ENCODE measurements around the gene CACTIN.

Gene CACTIN

DNA sequence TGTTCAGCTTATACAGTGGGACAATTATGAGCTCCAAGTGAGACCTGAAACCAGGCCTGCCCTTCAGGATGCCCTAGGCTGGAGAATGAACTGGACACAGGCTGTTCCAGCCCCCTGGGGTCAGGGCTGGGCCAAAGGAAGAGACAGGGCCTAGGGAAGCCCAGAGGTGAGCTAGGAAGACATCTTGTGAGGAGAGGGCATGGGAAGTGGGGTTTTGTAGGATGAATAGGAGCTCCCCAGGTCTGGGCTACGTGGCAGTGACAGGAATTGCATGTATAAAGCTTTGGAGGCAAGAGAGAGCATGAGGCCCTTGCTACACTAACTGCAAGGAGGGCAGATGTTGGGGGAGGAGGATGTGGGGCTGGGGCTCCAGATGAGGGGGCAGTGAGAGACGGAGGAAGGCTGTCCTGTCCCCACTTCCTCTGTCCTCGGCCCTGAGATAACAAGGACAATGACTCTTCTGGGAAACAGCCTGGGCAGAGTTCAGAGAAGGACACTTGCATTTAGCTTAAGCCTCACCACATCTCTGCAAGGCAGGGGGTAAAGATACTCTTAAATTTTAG lies 18.4 kb downstream of the CACTIN start:
- DNase-seq, result no peak

DNA sequence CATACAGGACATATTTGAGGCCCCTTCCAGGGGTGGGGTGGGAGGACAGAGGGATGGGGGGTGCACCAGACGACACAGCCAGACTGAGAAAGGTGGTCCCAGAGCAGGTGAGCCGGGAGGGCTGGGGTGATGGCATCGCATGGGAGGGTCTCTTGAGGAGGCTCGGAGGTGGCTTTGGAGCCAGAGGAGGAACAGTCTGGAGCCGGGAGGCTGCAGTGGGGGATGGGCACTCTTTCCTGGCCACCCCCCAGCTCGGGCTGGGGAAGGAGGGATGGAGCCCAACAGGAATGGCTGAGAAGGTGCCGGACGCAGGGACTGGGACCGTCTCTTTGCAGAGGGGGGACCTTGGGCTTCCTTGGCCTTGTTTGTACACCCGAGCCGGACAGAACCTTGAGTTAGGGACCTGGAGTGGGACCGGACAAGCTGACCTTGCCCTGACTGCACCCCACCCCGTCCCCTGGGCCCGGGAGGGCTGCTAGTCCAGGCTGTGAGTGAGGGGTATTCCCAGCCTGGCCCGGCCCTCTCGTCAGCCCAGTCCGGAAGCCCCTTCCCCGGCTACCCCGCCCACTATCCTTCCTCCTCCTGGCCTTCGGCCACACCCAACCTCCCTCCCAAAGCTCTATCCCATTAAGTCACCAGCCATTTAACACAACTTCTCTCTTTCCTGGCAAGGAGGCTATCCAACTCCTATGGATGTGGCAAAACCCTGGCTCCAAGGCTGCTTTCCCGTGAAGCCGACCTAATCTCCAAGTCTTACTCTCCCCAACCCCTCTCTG lies 19.1 kb downstream of the CACTIN start:
- DNase-seq, result peak; percentile 62

DNA sequence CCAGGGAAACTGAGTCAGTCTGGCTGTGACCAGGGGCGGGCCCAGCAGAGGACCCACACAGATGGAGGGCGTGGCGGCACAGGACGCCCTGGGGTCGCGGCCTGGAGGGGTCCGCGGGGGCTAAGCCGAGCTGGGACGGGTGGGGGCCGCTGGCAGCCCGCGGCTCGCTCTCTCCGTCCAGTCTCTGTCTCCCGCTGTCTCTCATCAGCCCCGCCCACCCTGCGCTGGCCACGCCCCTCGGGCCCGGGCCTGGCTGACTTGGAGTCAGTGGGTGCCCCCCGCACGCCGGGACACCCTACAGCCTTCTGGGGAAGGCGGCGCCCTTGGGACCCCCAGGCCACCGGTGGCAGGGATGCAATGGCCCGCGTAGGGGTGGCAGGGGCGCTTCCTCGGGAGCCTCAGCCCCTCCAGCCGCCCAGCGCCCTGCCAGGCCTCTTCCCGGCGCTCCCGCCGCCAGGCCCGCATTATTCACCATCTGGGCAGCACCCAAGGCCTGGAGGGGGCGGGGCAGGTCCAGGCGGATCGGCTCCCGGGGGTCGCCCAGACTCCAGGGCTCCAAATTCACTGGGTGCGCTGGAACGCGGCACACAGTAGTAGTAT lies 19.8 kb downstream of the CACTIN start, which contains the start of gene TBXA2R:
TBXA2R (minus strand) TSS at position 186 of the 600 bp plus-strand sequence. CDS start 6,241 bp downstream, outside the sequence.
- peak; percentile 69 for DNase-seq

DNA sequence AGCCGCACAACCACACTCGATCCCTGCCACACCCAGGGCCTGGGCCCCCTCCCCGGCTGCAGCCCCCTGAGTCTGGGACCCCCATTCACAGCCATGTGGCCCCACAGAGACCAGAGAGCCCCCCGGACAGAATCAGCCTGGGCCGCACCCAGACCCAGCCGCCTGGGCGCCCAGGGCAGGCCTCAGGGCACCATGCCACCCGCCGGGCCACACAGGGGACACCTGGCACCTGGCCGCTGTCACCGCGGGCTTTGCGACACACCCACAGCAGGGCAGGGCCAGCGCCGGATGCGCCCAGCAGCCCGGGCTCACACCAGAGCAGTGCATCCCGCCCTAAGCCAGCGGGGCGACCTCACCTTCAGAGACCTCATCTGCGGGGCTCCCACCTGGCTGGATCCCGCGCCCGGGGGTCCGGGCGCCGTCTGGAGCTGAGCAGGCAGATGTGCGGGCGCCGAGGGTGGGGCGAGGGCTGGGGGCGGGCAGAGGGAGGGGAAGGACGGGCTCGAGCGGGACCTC lies 20.4 kb downstream of the CACTIN start:
- peak; percentile 43 for DNase-seq

DNA sequence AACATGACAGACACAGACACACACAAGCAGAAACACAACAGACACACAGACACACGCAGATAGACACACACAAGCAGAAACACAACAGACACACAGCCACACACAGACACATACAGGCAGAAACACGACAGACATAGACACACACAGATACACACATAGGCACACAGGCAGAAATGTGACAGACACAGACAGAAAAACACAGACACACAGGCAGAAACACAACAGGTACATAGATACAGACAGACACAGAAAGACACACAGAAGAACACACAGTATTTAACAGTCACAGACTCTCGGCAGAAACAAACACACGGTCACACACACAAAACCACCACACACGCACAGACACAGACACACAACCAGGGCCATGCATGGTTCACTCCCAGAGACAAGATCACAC lies 20.8 kb downstream of the CACTIN start:
- no peak for DNase-seq

DNA sequence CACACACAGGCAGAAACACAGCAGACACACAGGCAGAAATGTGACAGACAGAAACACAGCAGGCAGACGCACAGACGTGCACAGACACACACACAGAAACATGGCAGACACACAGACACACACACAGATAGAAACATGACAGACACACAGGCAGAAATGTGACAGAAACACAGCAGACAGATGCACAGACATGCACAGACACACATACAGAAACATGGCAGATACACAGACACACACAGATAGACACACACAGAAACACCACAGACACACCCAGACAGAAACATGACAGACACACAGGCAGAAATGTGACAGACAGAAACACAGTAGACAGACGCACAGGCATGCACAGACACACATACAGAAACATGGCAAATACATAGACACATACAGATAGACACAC lies 21.2 kb downstream of the CACTIN start:
- no peak for DNase-seq

DNA sequence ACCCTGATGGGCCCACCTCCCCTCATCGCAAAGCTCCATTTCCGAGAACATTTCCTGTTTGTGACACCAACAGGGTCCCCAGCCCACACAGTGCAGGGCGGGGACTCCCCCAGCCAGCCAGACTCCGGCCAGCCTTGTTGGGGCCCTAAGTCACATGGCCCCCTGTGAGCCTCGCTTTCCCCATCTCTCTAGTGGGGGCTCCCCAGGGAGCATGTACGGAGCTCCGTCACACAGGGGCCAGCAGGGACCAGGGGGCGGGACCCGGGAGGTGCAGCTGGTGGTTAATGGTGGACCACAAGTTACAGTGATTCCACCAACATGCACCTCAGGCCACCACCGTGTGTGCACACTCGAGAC lies 21.6 kb downstream of the CACTIN start:
- DNase-seq, result no peak

DNA sequence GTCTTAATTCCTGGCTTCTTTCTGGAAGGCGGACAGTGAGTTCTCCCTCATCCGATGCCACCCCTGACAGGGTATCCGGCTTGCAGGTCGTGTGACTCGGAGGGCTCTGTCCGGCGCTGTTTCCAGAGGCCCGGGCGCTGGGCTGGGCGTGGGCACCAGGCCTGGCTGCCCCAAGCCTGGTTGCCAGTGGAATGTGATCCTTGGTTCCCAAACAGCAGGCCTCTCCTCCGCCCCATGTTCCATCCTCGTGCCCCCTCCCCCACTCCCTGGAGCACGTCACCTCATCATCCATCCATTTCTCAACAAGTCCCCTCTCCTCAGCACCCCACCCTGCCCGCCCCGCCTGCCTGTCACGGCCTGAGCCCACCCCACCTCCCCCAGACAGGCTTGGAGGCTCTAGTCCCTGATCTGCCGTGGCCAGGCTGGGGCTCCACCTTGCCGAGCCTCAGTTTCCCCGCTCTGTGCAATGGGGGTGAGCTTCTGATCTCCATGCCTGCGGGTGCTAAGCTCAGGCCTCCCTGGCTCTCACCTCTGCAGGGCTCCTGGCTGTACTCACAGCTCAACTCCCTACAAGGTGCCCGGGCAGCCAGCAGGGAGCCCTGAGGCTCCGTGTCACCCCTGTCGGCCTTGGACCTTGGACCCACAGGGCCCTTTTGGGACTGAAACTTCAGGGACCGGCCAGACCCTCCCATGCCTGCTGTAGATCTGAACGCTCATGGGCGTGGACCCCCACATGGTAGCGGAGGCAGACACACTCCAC lies 22.2 kb downstream of the CACTIN start:
- DNase-seq, result no peak

DNA sequence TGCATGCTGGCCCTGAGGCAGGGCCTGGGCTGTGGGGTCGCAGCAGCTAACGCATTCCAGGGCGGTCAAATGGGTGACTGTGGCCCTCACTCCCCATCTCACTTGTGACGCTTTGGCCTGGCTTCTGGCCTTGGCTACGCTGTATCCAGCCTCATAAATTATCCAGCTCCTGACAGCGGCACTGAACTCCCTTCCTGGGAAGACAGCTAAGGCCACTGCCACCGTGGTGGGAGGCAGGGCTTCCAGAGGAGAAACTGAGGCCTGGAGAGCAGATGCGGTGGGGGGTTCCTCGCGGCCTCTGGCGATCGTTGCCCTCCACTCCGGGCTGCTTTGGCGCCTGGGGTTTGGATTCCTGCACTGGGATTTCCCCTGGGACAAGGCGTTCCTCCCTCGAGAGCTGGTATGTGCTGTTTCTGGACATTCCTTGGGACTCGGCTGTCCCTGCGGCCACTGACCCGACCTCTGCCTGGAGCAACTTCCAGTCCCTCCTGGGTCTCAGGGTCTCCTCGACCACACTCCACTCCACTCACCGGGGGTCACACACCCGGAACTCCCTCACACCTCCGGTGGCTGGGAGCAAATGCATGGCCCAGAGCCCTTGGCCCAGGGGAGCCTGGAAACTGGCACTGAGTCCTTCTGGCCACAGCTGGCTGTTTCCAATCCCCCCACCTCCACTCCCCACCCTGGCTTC lies 23.3 kb downstream of the CACTIN start:
- peak; percentile 45 for DNase-seq

DNA sequence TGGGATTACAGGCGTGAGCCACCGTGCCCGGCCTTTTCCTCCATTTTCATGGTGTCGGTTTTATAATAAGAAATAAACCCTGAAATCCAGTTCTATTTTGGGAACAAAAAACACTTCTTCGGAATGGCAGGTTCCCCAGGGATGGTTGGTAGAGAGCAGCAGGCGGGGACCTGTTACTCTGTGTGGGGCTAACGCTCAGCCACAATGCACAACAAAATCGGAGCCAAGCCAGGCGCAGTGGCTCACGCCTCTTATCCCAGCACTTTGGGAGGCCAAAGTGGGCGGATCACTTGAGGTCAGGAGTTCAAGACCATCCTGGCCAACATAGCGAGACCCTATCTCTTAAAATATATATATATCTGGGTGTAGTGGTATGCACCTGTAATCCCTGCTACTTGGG lies 25.6 kb downstream of the CACTIN start:
- DNase-seq, result no peak

DNA sequence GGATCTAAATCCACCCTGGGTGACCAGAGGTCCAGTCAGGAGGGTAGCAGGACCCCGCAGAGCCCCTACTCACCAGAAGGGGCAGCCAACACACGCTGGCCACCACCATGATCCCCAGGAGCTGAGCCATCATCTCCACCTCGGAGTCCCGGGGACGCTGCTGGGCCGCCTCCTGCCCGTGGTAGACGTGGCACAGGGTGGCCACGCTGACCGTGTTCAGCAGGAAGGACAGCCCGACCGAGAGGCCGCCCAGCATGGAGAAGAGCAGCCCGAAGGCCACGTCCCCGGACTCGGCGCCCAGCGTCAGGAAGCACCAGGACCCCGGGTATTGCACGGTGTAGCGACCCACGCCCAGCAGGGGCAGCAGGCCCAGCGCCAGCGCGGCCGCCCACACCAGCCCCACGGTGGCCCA lies 26.8 kb downstream of the CACTIN start:
- DNase-seq, result no peak

DNA sequence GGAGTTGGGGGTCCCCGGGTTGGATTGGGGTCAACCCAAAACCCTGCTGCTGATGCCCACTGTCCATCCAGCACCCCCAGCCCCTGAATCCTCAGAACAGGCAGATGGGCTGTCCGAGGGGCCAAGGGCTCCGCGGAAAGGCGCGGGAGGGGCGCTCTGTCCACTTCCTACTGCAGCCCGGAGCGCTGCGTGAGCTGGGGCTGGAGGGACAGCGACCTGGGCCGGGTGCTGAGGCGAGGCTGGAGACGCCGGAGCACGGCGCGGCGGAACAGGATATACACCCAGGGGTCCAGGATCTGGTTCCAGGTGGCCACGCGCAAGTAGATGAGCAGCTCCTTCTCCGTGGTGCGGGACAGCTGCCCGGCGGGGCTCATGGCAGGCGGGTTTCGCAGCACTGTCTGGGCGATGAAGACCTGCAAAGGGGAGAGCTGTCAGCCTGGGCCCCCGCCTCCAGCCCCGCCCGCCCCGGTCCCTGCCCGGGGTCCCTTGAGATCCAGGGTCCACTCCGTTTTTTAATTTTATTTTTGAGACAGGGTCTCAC lies 31.0 kb downstream of the CACTIN start:
- no peak for DNase-seq

DNA sequence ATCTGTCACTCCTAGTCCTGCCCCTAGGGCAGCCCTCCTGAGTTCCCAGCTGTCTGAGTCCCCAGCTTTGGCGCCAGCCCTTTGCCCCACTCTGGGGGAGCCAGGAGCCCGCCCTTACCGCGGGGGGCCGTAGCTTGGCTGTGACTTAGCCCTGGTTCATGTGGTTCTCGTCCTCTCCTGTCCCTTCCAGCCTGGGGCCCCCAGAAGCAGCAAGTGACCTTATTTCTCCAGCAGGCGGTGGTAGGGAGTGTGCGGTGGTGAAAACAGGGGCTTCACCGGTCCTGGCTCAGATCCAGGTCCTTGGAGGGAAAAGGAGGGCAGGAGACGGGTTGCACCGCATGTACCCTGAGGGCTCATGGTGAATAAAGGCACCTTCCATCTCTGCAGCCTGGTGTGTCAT lies 33.4 kb downstream of the CACTIN start:
- DNase-seq, result no peak

DNA sequence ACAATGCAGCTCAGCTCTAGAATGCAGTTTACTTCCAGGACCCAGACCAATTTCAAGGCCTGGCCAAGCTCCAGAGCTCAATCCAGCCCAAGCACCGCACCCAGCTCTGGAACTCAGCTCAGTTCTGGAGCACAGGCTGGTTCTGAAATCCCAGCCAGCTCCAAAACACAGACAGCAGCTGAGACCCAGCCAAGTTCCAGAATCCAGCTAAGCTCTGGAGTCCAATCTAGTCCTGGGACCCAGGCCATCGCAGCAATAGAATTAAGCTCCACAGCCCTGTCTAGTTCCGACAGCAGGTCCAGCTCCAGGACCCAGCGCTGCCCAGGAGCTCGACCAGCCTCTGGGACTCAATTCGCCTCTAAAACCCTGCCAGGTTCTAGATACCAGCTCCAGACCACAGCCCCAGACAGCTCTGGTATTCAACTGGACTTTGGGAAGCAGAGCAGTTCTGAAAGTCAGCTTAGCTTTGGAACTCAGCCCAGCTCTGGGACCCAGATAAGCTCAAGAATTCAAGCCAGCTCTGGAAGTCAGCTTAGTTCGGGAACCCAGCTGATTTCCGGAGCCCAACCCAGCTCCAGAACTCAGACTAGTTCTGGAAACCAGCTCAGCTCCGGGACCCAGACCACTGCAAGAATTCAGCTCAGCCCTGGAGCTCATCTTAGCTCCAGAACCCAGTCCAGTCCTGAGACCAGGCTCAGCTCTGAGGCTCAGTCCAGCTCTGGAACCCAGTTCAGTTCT lies 34.5 kb downstream of the CACTIN start:
- DNase-seq, result no peak

DNA sequence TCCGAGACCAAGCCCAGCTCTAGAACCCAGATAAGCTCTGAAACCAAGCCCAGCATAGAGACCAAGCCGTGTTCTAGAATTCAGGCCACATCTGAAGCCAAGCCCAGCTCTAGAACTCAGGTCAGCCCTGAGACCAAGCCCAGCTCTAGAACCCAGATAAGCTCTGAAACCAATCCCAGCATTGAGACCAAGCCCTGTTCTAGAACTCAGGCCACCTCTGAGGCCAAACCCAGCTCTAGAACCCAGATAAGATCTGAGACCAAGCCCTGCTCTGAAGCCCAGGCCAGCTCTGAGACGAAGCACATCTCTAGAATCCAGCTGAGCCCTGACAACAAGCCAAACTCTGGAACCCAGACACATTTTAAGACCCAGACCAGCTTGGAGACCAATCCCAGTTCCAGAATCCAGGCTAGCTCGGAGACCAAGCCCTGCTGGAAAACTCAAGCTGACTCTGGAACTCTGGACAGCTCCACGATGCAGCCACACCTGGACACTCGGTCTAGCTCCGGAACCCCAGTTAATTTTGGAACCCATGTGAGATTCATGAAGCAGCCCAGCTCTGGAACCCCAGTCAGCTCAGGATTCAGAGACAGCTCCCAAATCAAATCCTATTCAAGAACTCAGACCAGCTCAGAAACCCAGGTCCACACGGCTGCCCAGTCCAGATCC lies 35.5 kb downstream of the CACTIN start:
- DNase-seq, result no peak

DNA sequence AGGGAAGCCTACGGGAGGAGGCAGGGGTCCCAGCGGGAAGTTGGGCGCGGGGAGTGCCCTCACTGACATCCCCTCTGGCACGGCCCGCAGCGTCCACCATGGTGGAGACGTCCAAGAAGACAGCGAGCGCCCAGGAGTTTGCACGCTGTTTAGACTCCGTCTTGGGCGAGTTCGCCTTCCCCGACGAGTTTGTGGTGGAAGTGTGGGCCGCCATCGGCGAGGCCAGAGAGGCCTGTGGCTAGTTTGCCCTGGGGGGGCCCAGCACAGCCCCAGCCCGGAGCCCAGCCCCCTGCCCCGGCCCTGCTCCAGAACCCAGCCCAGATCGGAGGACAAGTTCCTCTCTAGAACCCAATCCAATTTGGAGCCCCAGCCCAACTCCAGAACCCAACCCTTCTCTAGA lies 36.6 kb downstream of the CACTIN start:
- no peak for DNase-seq

DNA sequence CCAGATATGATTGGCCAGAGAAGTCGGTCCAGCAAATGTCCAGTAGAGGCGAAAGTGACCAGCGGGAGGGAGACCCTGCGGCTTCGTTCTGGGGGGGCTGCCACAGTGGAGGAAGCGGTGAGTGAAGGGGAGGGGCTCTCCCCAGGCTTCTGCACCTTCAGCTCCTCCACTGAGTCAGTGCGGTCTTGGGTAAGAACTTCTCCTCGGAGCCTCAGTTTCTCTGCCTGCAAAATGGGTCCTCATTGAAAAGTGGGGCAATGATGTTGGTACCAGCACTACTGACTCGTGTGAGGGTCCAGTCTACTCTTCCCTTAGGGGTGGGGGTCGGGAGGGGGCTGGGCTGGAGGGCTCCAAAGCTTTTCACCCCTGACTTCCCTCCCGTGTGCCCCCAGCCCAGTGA lies 37.2 kb downstream of the CACTIN start:
- DNase-seq, result no peak

DNA sequence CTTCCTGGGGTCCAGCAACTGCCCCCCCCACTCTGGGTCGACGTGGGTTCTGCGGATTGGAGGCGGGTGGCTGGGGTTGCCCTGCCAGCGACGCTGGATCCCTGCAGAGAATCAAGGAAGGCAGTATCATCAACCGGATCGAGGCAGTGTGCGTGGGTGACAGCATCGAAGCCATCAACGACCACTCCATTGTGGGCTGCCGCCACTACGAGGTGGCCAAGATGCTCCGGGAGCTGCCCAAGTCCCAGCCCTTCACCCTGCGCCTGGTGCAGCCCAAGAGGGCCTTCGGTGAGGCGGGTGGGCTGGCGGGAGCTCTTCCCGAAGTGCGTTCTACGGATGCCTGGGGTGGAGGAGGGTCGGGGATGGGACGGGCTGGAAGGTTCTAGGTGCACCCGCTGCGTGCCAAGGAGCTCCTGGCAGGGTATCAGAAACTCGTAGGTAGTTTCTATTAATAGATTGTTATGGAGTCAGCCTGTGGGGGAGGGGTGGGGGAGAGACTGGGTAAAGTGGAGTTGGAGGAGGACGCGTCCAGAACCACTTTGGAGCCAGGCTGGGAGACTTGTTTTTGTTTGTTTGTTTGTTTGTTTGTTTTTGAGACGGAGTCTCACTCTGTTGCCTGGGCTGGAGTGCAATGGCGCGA lies 39.8 kb downstream of the CACTIN start:
- no peak for DNase-seq

DNA sequence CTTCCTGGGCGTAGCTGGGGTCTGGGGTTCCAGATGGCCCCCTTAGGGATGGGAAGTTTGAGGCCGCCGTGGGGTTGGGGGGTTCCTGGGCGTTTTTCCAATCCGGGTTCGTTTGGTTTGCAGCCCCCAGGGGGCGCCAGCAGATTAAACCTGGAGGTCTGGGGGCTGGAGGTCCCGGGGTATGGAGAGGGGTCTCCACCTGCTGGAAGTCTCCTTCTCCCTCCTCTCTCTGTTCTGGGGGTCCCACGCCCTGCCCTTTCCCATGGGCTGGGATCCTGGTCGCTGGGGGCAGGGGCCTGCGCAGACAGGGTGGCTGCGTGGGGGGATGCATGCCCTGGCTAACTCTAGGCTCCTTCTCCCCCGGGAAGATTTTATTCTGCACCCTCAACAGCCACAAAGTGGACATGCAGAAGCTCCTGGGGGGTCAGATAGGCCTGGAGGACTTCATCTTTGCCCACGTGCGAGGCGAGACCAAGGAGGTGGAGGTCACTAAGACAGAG lies 40.4 kb downstream of the CACTIN start:
- DNase-seq, result no peak
